BJ (cell line): Measurements from ENCODE around the gene AOPEP. TPM values are rescaled to one million over a fixed set of nuclear protein-coding genes. Genes with fewer than 3 reads are reported as not detected.

Experiments used
- CTCF ChIA-PET: fragments of 350-600 bp; formaldehyde crosslinking; extraction: SDS; loops from one replicate; lab custom pipeline; 2021; ENCODE audit warnings: antibody characterized with exemption, inconsistent platforms; lab: Yijun Ruan, JAX
- POLR2A ChIA-PET: fragments of 300-600 bp; sonication (Branson Sonifier 250); formaldehyde crosslinking; extraction: SDS; loops from one replicate; lab custom pipeline; 2021; ENCODE audit warnings: antibody characterized with exemption; lab: Charles Lee
- DNase-seq: peaks from one replicate; pipeline ENCODE4 v3.0.0-alpha.2; 2011; ENCODE audit warnings: low read depth
- H3K27me3 ChIP-seq: 2 replicates; pipeline ENCODE4 v1.6.0; 2011; ENCODE audit warnings: low read length; ENCODE audit not compliant: control insufficient read depth, insufficient read depth
- H3K36me3 ChIP-seq: 2 replicates; pipeline ENCODE4 v1.5.1; 2011; ENCODE audit warnings: low read length; ENCODE audit not compliant: control insufficient read depth, insufficient read depth
- H3K4me3 ChIP-seq: 2 replicates; pipeline ENCODE4 v1.5.1; 2011; ENCODE audit warnings: low read depth, mild to moderate bottlenecking, control low read depth, low read length
- CTCF ChIP-seq: IDR thresholded peaks from 2 replicates; pipeline ENCODE4 v1.5.1; 2011; ENCODE audit warnings: low read depth, mild to moderate bottlenecking, control low read depth, inconsistent platforms, low read length, moderate library complexity; ENCODE audit not compliant: insufficient read depth
- polyA plus RNA-seq: library from polyadenylated mRNA; depleted of rRNA; stranded (reverse); fragments of >200 nt; gene quantifications from 2 replicates; pipeline ENCODE4 v1.2.3, GENCODE V29; 2011

Gene AOPEP
- polyA plus RNA-seq, 1 experiment = 52.1 TPM

GRCh38 chr9:94855903-94856302 is 129.4 kb downstream of the AOPEP start:
- Histone ChIP-seq H3K27me3 (no peaks in the 10 kb centered on the region), H3K4me3 (no peak overlapping the region), H3K36me3 (no peaks in the 10 kb centered on the region; the same call in 1 of the 2 replicates)
- ChIA-PET POLR2A (no interaction called here), CTCF (interaction anchor here (0.6 to 1.1 kb wide), 3 partner anchors 48 to 276 kb away, joined by 3 to 5 read pairs (median 3); no protein-coding TSS in a partner anchor)
- no peak for DNase-seq
- TF ChIP-seq CTCF = no peak

DNA sequence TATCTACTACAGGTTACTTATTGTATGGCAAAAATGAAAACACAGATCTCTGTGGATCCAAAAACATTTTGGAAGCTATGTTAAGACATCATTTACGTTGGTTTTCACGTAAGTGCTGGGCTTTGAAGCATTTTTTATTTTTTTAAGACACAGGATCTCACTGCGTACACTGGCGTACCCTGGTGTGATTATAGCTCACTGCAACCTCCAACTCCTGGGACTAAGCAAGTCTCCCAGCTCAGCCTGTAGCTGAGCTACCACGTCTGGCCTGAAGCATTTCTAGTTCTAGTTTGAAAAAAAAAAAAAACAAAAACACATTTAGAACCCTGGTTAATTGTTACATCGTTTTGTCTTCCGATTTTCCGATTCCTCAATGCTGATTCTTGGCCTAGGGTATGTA is 131.3 kb downstream of the AOPEP start:
- ChIA-PET CTCF (no interaction called here), POLR2A (no interaction called here)
- Histone ChIP-seq H3K36me3 (no peaks in the 10 kb centered on the region; the same call in 1 of the 2 replicates), H3K4me3 (no peak overlapping the region), H3K27me3 (no peaks in the 10 kb centered on the region)
- DNase-seq = no peak
- no peak for TF ChIP-seq CTCF

GRCh38 chr9:94859226-94859625 is 132.7 kb downstream of the AOPEP start:
- CTCF ChIA-PET = interaction anchor here (1.0 kb wide), 1 partner anchor 191 kb away, joined by 3 read pairs; no protein-coding TSS in a partner anchor
- Histone ChIP-seq H3K27me3 (no peaks in the 10 kb centered on the region), H3K36me3 (no peaks in the 10 kb centered on the region; the same call in 1 of the 2 replicates), H3K4me3 (no peak overlapping the region)
- TF ChIP-seq CTCF = no peak
- DNase-seq = no peak
- POLR2A ChIA-PET = no interaction called here

DNA sequence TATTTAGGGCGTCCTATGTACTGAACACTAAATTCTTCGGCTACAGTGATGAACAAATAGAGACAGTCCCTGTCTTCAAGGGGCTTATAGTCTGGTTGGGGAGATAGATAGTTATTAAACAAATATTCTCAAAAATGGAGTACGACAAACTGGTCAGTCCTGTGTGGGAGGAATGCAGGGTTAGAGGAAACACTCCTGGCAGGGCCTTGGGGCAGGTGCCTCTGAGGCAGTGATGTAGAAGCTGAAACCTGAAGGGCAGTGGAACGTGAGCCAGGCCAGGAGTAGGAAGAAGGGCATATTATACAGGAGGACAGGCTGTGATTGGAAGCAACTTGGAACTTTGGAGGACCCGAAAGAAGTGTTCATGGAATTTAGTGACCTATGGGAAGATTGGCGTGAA is 133.4 kb downstream of the AOPEP start:
- no peak for DNase-seq
- no peak overlapping the region for H3K4me3 ChIP-seq
- ChIA-PET POLR2A (no interaction called here), CTCF (interaction anchor here (1.0 to 1.1 kb wide), 2 partner anchors 38 to 191 kb away, joined by 3 read pairs; no protein-coding TSS in a partner anchor)
- H3K27me3 ChIP-seq = no peaks in the 10 kb centered on the region
- H3K36me3 ChIP-seq = no peaks in the 10 kb centered on the region; the same call in 1 of the 2 replicates
- TF ChIP-seq CTCF = no peak

DNA sequence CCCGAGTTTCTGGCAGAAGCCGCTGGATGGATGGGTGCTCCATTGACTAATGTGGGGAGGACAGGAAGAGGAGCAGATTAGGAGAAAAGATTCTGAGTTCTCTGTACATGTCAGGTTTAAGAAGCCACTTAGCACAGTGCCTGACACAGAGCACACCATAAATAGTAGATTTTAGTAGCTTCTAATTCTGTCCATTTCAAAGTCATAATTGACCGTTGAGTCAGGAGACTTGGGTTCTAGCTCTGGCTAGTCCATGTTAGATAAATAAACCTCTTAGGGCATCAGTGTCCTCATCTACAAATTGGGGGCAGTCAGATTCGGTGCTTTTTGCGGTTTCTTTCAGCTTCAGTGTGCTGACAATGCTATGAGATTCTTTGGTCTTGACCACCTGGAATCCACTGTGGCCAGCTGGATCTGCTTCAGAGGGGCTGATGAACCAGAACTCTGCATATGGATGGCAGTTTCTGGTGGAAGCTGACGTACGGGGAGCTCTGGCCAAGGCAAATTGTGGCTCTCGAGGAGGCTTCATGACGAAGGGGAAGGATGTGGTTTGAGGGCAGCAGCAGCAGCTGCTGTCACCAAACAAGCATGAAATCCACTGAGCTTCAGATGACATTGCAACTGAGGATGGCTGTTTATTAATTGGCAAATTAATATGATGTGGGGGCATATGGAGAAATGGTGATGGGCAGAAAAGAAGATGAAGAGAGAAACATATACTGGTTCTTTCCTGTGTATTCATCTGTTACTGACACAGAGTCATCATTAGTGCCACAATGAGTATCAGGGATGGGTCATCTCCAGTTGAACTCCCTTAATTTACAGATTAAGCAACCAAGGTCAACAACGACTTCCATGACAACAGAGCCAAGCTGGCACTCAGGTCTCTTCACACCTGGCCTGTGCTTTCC is 134.4 kb downstream of the AOPEP start:
- no peak for TF ChIP-seq CTCF
- ChIA-PET CTCF (interaction anchor here (0.8 to 1.4 kb wide), 3 partner anchors 14 to 180 kb away, joined by 3 to 5 read pairs (median 3); no protein-coding TSS in a partner anchor), POLR2A (interaction anchor here (0.6 kb wide), 1 partner anchor 14 kb away, joined by 3 read pairs; no protein-coding TSS in a partner anchor)
- DNase-seq = peak; percentile 65
- no peaks in the 10 kb centered on the region; the same call in 1 of the 2 replicates for H3K36me3 ChIP-seq
- H3K4me3 ChIP-seq = no peak overlapping the region
- H3K27me3 ChIP-seq = no peaks in the 10 kb centered on the region
